NCI-H2196 (cell line): ENCODE results near the gene RHCG.

Experiments used
- DNase-seq: peaks from one replicate; lab custom pipeline; 2025; ENCODE audit not compliant: unreplicated experiment; lab: John Stamatoyannopoulos, UW

The RHCG gene

GRCh38 chr15:89446255-89446891 lies 50.0 kb downstream of the RHCG start:
- DNase-seq = no peak

GRCh38 chr15:89445518-89445917 lies 50.9 kb downstream of the RHCG start:
- no peak for DNase-seq

- DNase-seq = no peak
These were observed 51.9 kb downstream of the RHCG start for GRCh38 chr15:89444241-89445225.

- no peak for DNase-seq
These were observed 52.8 kb downstream of the RHCG start for GRCh38 chr15:89443581-89443980.

GRCh38 chr15:89442671-89443307 lies 53.6 kb downstream of the RHCG start:
- peak; percentile 48 for DNase-seq

GRCh38 chr15:89442155-89442554 lies 54.2 kb downstream of the RHCG start:
- DNase-seq = no peak

GRCh38 chr15:89441295-89441812 lies 55.0 kb downstream of the RHCG start:
- peak; percentile 4 for DNase-seq

- no peak for DNase-seq
These were observed 56.6 kb downstream of the RHCG start for GRCh38 chr15:89439764-89440163.

- no peak for DNase-seq
These were observed 59.6 kb downstream of the RHCG start for GRCh38 chr15:89436560-89437311.

- DNase-seq = no peak
These were observed 61.0 kb downstream of the RHCG start for GRCh38 chr15:89435362-89435761.

GRCh38 chr15:89433686-89434085 lies 62.7 kb downstream of the RHCG start:
- DNase-seq = no peak

- DNase-seq = peak; percentile 75
These were observed 65.6 kb downstream of the RHCG start for GRCh38 chr15:89430530-89431341.

- DNase-seq = no peak
These were observed 66.4 kb downstream of the RHCG start for GRCh38 chr15:89429986-89430385.

GRCh38 chr15:89429023-89429422 lies 67.4 kb downstream of the RHCG start:
- no peak for DNase-seq

- no peak for DNase-seq
These were observed 68.1 kb downstream of the RHCG start for GRCh38 chr15:89428246-89428645.

GRCh38 chr15:89426500-89426899 lies 69.9 kb downstream of the RHCG start:
- no peak for DNase-seq

GRCh38 chr15:89423981-89424380 lies 72.4 kb downstream of the RHCG start:
- DNase-seq = no peak
